ENCODE results near the gene FIGN. TPM values are rescaled to one million over a fixed set of nuclear protein-coding genes. Genes with fewer than 3 reads are reported as not detected.
A peak's percentile ranks its signal among the peaks of the same experiment; 100 is the strongest.

The FIGN gene
- total and polyA plus RNA-seq, 2 of the 13 experiments (the other 11 are each of a cell fraction or from before 2014, with no cell fraction given) = 6.6 to 6.7 TPM

DNA sequence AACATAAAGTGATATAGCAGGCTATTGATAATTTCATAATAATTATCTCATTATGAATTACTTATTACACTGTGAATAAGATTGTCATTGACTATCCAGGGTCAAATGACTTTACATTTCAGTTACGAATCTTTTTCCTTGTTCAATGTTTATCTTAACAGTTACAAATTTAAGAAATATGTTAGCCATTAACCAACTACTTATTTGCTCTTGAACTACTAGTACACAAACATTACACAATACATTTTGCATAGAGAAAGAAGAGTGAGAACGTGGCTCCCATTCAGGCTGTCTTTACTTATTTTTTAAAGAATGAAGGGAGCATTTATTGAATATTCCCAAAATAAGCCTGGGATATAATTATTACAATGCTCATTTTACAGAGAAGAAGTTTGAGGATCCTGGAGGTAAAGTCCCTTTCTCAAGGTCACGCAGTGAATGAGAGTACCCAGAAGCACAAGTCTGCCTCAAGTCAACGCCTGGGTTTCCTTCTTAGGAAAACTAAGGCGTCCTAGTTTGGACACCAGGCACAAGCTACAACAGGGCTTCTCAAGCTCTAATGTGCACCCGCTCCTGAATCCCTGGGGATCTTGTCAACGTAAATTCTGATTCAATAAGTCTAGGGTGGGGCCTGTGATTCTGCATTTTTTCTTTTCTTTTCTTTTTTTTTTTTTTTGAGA lies 164.2 kb downstream of the FIGN start (continued):
- TF ChIP-seq, protein P1, sequence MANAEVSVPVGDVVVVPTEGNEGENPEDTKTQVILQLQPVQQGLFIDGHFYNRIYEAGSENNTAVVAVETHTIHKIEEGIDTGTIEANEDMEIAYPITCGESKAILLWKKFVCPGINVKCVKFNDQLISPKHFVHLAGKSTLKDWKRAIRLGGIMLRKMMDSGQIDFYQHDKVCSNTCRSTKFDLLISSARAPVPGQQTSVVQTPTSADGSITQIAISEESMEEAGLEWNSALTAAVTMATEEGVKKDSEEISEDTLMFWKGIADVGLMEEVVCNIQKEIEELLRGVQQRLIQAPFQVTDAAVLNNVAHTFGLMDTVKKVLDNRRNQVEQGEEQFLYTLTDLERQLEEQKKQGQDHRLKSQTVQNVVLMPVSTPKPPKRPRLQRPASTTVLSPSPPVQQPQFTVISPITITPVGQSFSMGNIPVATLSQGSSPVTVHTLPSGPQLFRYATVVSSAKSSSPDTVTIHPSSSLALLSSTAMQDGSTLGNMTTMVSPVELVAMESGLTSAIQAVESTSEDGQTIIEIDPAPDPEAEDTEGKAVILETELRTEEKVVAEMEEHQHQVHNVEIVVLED (CRISPR knock-in tag; IDR thresholded peaks at IDR 0.05; ENCODE audit: borderline replicate concordance) = no peak
- 0 out of 2 replicates have a peak, but pooled peaks have one; percentile 19 for TF ChIP-seq KAT8 (CRISPR knock-in tag; IDR thresholded peaks at IDR 0.05)
- TF ChIP-seq SOX13 (IDR thresholded peaks at IDR 0.05) = no peak
- peak in 1 of 2 experiments; percentile 57; a peak in 1 of 4 replicates for TF ChIP-seq SOX13 (CRISPR knock-in tag; conservative IDR thresholded peaks at IDR 0.05 in 1 of 2, IDR thresholded peaks at IDR 0.05 in 1 of 2)
- TF ChIP-seq, protein P2, sequence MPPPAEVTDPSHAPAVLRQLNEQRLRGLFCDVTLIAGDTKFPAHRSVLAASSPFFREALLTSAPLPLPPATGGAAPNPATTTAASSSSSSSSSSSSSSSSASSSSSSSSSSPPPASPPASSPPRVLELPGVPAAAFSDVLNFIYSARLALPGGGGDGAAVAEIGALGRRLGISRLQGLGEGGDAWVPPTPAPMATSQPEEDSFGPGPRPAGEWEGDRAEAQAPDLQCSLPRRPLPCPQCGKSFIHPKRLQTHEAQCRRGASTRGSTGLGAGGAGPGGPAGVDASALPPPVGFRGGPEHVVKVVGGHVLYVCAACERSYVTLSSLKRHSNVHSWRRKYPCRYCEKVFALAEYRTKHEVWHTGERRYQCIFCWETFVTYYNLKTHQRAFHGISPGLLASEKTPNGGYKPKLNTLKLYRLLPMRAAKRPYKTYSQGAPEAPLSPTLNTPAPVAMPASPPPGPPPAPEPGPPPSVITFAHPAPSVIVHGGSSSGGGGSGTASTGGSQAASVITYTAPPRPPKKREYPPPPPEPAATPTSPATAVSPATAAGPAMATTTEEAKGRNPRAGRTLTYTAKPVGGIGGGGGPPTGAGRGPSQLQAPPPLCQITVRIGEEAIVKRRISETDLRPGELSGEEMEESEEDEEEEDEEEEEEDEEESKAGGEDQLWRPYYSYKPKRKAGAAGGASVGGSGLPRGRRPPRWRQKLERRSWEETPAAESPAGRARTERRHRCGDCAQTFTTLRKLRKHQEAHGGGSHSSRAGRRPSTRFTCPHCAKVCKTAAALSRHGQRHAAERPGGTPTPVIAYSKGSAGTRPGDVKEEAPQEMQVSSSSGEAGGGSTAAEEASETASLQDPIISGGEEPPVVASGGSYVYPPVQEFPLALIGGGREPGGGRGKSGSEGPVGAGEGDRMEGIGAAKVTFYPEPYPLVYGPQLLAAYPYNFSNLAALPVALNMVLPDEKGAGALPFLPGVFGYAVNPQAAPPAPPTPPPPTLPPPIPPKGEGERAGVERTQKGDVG (CRISPR knock-in tag; IDR thresholded peaks at IDR 0.05; ENCODE audit: borderline replicate concordance) = no peak
- no peak for TF ChIP-seq RAD51 (IDR thresholded peaks at IDR 0.05; ENCODE audit: borderline replicate concordance)
- no peak for TF ChIP-seq NR2C2 (CRISPR knock-in tag; IDR thresholded peaks at IDR 0.05; ENCODE audit: borderline replicate concordance)
- TF ChIP-seq MED13 (CRISPR knock-in tag; IDR thresholded peaks at IDR 0.05) = no peak
- TF ChIP-seq, protein P3, sequence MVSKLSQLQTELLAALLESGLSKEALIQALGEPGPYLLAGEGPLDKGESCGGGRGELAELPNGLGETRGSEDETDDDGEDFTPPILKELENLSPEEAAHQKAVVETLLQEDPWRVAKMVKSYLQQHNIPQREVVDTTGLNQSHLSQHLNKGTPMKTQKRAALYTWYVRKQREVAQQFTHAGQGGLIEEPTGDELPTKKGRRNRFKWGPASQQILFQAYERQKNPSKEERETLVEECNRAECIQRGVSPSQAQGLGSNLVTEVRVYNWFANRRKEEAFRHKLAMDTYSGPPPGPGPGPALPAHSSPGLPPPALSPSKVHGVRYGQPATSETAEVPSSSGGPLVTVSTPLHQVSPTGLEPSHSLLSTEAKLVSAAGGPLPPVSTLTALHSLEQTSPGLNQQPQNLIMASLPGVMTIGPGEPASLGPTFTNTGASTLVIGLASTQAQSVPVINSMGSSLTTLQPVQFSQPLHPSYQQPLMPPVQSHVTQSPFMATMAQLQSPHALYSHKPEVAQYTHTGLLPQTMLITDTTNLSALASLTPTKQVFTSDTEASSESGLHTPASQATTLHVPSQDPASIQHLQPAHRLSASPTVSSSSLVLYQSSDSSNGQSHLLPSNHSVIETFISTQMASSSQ (IDR thresholded peaks at IDR 0.05; ENCODE audit: low read depth) = peak; percentile 92
- TF ChIP-seq, protein P3 (CRISPR knock-in tag; IDR thresholded peaks at IDR 0.05; ENCODE audit: borderline replicate concordance) = peak; percentile 74; the same call in 1 of the 2 replicates
- TF ChIP-seq MIER2 (CRISPR knock-in tag; IDR thresholded peaks at IDR 0.05) = no peak
- TF ChIP-seq POGZ (CRISPR knock-in tag; IDR thresholded peaks at IDR 0.05) = peak; percentile 36; the same call in 1 of the 2 replicates
- TF ChIP-seq, protein P4, sequence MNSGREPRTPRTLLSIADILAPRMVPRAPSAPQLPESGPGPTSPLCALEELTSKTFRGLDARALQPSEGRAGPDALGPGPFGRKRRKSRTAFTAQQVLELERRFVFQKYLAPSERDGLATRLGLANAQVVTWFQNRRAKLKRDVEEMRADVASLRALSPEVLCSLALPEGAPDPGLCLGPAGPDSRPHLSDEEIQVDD (CRISPR knock-in tag; IDR thresholded peaks at IDR 0.05; ENCODE audit: borderline replicate concordance) = no peak
- TF ChIP-seq EED (CRISPR knock-in tag; IDR thresholded peaks at IDR 0.05) = no peak
- no peak for TF ChIP-seq SMAD9 (CRISPR knock-in tag; IDR thresholded peaks at IDR 0.05)
- peak; percentile 75; the same call in 1 of the 2 replicates for TF ChIP-seq FOXJ3 (CRISPR knock-in tag; IDR thresholded peaks at IDR 0.05; ENCODE audit: borderline replicate concordance)
- TF ChIP-seq, protein P5, sequence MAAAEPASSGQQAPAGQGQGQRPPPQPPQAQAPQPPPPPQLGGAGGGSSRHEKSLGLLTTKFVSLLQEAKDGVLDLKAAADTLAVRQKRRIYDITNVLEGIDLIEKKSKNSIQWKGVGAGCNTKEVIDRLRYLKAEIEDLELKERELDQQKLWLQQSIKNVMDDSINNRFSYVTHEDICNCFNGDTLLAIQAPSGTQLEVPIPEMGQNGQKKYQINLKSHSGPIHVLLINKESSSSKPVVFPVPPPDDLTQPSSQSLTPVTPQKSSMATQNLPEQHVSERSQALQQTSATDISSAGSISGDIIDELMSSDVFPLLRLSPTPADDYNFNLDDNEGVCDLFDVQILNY (CRISPR knock-in tag; conservative IDR thresholded peaks at IDR 0.05) = no peak
- TF ChIP-seq RFXAP (CRISPR knock-in tag; IDR thresholded peaks at IDR 0.05; ENCODE audit: borderline replicate concordance) = no peak

Data from HepG2 (cell line).